ENCODE results near the gene ATP13A3.

ATP13A3 gene

DNA sequence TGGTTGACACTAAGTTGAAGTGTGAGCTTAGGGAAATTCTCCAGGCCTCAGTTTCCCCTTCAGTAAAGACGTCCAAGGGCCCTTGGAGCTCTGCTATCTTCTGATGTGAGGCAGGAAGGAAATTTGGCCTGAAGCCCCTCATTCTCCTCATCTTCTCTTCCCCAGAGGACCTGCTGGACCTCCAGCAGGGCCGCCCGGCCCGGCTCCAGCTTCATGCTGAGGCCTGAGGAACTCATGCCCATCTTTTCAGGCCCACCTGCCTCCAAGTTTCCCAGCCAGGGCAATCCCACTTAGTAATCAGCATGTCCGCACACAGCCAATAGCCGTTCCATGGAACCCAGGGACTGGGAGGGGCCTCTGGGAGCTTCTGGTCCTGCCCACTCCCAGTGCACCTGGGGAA lies 121.3 kb downstream of the ATP13A3 start:
- no peak for DNase-seq (ENCODE audit: extremely low spot score)
- POLR2A ChIA-PET: no interaction called here
- CTCF ChIA-PET: no interaction called here
- TF ChIP-seq ELF4 (IDR thresholded peaks at IDR 0.05): no peak
- TF ChIP-seq, protein P1, sequence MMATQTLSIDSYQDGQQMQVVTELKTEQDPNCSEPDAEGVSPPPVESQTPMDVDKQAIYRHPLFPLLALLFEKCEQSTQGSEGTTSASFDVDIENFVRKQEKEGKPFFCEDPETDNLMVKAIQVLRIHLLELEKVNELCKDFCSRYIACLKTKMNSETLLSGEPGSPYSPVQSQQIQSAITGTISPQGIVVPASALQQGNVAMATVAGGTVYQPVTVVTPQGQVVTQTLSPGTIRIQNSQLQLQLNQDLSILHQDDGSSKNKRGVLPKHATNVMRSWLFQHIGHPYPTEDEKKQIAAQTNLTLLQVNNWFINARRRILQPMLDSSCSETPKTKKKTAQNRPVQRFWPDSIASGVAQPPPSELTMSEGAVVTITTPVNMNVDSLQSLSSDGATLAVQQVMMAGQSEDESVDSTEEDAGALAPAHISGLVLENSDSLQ (IDR thresholded peaks at IDR 0.05): no peak
- TF ChIP-seq ZNF384 (IDR thresholded peaks at IDR 0.05): no peak
- no peak for TF ChIP-seq L3MBTL2 (conservative IDR thresholded peaks at IDR 0.05)
- TF ChIP-seq FOXA1 (IDR thresholded peaks at IDR 0.05): no peak

DNA sequence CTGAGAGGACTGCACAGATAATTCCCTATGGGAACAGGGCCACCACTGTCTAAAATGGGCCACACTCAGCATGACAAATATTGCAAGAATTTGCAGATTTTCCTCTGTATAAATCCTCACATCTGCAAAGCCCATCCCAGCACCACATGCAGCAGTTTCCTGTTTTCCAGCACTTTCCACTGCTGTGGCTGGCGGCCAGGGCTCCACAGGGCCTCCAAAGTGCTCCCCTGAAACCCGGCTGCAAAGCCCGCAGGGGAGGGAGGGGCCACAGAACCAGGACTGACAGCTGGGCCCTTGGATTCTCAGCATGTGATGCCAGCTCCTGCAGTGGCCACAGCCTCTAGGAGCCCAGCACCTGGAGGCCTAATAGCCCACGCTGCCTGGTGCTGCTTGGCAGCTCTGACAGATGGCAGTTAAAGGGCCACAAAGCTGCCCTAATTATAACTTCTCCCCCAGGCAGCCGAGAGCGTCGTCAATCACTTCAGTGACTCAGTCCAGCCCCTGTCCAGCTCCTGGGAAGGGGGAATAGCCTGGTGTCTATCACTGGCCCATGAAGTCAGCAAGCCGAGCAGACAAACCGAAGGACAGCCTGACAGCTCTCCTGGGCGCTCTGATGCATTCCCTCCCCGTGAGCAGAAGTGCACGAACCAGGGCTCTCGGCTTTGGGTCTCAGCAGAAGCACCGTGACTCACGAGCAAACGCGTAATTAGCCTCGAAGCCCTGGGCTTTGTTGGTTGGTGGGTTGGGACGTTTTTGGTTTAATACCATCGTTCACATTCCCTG lies 122.0 kb downstream of the ATP13A3 start:
- ChIA-PET CTCF (no interaction called here), POLR2A (no interaction called here)
- DNase-seq (ENCODE audit: extremely low spot score): no peak
- TF ChIP-seq, protein P1 (IDR thresholded peaks at IDR 0.05): peak; percentile 66; the same call in 1 of the 2 replicates
- no peak for TF ChIP-seq FOXM1 (IDR thresholded peaks at IDR 0.05; ENCODE audit: borderline replicate concordance)

DNA sequence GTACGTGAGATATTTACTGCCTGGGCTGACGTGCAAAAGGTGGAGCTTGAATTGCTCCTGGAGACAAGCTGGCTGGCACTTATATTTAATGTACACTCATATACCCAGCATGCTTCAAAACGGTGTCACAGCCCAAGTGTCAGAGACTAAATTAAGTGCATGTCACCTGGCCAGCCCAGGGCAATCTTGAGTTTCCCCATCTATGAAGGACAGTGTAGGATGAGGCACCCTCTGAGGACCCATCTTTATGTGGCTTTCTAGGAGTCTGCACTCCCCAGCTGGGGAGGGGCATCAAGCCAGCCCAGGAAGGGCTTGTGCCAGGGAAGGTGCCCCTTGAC lies 122.5 kb downstream of the ATP13A3 start:
- TF ChIP-seq ELF4 (IDR thresholded peaks at IDR 0.05) (no peak), FOXK2 (IDR thresholded peaks at IDR 0.05) (no peak), BHLHE40 (IDR thresholded peaks at IDR 0.05; ENCODE audit: borderline replicate concordance) (no peak), NFRKB (IDR thresholded peaks at IDR 0.05) (no peak), FOXM1 (IDR thresholded peaks at IDR 0.05; ENCODE audit: borderline replicate concordance) (no peak)
- TF ChIP-seq, protein P1 (IDR thresholded peaks at IDR 0.05): no peak
- POLR2A ChIA-PET: no interaction called here
- CTCF ChIA-PET: no interaction called here
- DNase-seq (ENCODE audit: extremely low spot score): no peak

DNA sequence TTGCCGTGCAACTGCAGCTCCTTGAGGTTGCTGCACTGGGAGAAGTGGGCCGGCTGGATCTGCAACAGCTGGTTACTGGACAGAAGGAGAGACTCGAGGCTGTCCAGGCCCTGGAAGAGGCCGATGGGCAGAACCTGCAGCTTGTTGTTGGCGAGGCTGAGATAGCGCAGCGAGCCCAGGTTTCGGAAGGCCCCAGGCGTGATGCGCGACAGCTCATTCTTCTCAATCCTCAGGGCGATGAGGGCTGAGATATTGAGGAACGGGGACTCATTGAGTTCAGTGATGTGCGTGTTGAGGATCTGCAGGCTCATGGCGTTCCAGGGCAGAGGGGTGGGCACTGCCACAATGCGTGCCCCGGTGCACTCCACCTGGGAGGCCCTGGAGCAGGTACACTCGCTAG lies 126.2 kb downstream of the ATP13A3 start:
- TF ChIP-seq HDGF (IDR thresholded peaks at IDR 0.05; ENCODE audit: borderline replicate concordance): no peak
- TF ChIP-seq, protein P1 (IDR thresholded peaks at IDR 0.05): no peak
- no peak for TF ChIP-seq FOXM1 (IDR thresholded peaks at IDR 0.05; ENCODE audit: borderline replicate concordance)
- no peak for TF ChIP-seq FOXA1 (IDR thresholded peaks at IDR 0.05)
- TF ChIP-seq TARDBP (IDR thresholded peaks at IDR 0.05): no peak
- TF ChIP-seq ARNT (IDR thresholded peaks at IDR 0.05): no peak
- no peak for TF ChIP-seq NFRKB (IDR thresholded peaks at IDR 0.05)
- TF ChIP-seq LEF1 (IDR thresholded peaks at IDR 0.05; ENCODE audit: borderline replicate concordance): no peak
- no peak for TF ChIP-seq ZNF384 (IDR thresholded peaks at IDR 0.05)
- TF ChIP-seq ELF4 (IDR thresholded peaks at IDR 0.05): no peak
- no peak for TF ChIP-seq SUZ12 (IDR thresholded peaks at IDR 0.05)
- TF ChIP-seq FOXK2 (IDR thresholded peaks at IDR 0.05): no peak
- TF ChIP-seq L3MBTL2 (conservative IDR thresholded peaks at IDR 0.05): no peak
- TF ChIP-seq BHLHE40 (IDR thresholded peaks at IDR 0.05; ENCODE audit: borderline replicate concordance): no peak
- TF ChIP-seq CTBP1 (IDR thresholded peaks at IDR 0.05; ENCODE audit: borderline replicate concordance): no peak
- ChIA-PET POLR2A (no interaction called here), CTCF (interaction anchor here (0.7 kb wide), 1 partner anchor 18 kb away, joined by 3 read pairs; no protein-coding TSS in a partner anchor)
- no peak for DNase-seq (ENCODE audit: extremely low spot score)

DNA sequence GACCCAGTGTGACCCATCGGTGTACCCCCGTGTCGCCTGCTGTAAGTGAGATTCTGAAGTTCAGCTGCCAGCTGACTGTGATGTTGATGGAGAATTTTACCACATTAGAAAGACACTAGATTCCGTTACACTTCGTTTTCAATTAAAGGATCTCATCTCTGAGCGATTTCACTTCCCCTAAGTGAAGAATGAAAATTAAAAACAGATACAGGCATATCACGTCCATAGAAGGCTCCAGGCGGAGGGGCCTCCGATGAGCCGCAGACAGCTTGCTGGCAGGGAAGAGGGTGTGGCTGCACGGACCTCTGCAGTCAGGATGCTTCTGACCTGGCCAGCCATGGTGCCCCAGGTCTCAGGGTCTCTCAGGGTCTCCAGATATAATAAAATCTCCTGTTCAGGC lies 129.1 kb downstream of the ATP13A3 start:
- DNase-seq (ENCODE audit: extremely low spot score): no peak
- CTCF ChIA-PET: no interaction called here
- POLR2A ChIA-PET: no interaction called here
- TF ChIP-seq, protein P1 (IDR thresholded peaks at IDR 0.05): no peak
- TF ChIP-seq ELF4 (IDR thresholded peaks at IDR 0.05) (no peak), ARNT (IDR thresholded peaks at IDR 0.05) (no peak), LEF1 (IDR thresholded peaks at IDR 0.05; ENCODE audit: borderline replicate concordance) (no peak), FOXM1 (IDR thresholded peaks at IDR 0.05; ENCODE audit: borderline replicate concordance) (no peak), HDGF (IDR thresholded peaks at IDR 0.05; ENCODE audit: borderline replicate concordance) (no peak), SUZ12 (IDR thresholded peaks at IDR 0.05) (no peak), FOXA1 (IDR thresholded peaks at IDR 0.05) (no peak), SP1 (IDR thresholded peaks at IDR 0.05) (no peak), L3MBTL2 (conservative IDR thresholded peaks at IDR 0.05) (no peak)

DNA sequence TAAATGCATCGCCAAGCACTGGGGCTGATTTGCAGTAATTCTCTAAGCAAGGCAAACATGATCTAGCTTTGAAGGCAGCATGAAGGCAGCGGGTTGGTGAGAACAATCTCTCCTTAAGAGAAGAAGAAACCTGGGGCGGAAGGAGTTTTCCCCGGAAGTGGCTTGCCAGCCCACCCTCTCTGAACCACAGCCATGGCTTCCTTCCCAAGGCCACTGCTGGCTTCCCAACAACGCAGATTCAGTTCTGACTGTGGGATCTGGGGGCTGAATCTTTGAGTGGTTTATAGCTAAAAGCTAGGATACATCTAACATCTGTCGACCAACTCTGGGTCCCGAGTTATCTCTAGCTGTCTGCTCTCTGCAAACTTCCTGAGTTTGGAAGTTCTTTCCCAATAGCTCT lies 131.4 kb downstream of the ATP13A3 start:
- TF ChIP-seq SUZ12 (IDR thresholded peaks at IDR 0.05): no peak
- no peak for TF ChIP-seq HDGF (IDR thresholded peaks at IDR 0.05; ENCODE audit: borderline replicate concordance)
- TF ChIP-seq ZNF384 (IDR thresholded peaks at IDR 0.05): no peak
- POLR2A ChIA-PET: no interaction called here
- DNase-seq (ENCODE audit: extremely low spot score): no peak
- CTCF ChIA-PET: interaction anchor here (0.7 to 1.2 kb wide), 2 partner anchors 15 to 22 kb away, joined by 3 read pairs; no protein-coding TSS in a partner anchor

All from HEK293T (cell line).